B cell (primary cell): Measurements from ENCODE around the gene NOL11.

Experiments used
- EZH2 ChIP-seq: IDR thresholded peaks from 2 replicates; pipeline ENCODE4 v1.6.1; 2012; ENCODE audit warnings: borderline replicate concordance, low read depth, mild to moderate bottlenecking, moderate library complexity, low read length; ENCODE audit not compliant: insufficient read depth, poor library complexity, severe bottlenecking
- TF ChIP-seq, protein P1 (sequence below): fragments of 200-600 bp; IDR thresholded peaks from one replicate; pipeline ENCODE4 v1.8.0; 2022; ENCODE audit warnings: antibody characterized with exemption, mild to moderate bottlenecking

DNA sequence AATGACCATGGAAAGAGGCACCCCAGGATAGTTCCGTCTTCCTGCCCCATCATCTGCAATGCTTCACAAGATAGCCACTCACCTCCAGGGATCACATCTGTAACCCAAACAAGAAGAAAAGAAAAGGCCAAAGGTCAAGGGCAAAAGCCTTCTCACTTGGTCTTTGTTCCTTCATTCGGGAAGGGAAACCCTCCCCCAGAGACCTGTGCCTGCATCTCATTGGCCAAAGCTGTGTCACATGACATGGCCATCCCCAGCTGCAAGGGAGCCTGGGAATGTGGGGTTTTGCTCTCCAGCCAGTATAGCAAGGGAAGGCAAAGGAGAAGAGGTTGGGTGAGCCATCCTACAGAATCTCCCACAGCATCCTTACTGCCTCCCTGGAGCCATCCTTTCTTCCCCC, 47.9 kb downstream of the NOL11 start:
- TF ChIP-seq, protein P1, sequence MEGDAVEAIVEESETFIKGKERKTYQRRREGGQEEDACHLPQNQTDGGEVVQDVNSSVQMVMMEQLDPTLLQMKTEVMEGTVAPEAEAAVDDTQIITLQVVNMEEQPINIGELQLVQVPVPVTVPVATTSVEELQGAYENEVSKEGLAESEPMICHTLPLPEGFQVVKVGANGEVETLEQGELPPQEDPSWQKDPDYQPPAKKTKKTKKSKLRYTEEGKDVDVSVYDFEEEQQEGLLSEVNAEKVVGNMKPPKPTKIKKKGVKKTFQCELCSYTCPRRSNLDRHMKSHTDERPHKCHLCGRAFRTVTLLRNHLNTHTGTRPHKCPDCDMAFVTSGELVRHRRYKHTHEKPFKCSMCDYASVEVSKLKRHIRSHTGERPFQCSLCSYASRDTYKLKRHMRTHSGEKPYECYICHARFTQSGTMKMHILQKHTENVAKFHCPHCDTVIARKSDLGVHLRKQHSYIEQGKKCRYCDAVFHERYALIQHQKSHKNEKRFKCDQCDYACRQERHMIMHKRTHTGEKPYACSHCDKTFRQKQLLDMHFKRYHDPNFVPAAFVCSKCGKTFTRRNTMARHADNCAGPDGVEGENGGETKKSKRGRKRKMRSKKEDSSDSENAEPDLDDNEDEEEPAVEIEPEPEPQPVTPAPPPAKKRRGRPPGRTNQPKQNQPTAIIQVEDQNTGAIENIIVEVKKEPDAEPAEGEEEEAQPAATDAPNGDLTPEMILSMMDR, result no peak
- TF ChIP-seq EZH2, result no peak
